ENCODE data around the gene PDCL3. TPM values are rescaled to one million over a fixed set of nuclear protein-coding genes. Genes with fewer than 3 reads are reported as not detected.

PDCL3 gene
- total and polyA plus RNA-seq, 5 donors from 2014 or later: 45.2 to 62.5 (median 55.5) TPM

- H3K4me3 Mint-ChIP-seq: no peak overlapping the region
- DNase-seq: no peak
Measured at GRCh38 chr2:100603948-100604633, 41.3 kb downstream of the PDCL3 start.

DNA sequence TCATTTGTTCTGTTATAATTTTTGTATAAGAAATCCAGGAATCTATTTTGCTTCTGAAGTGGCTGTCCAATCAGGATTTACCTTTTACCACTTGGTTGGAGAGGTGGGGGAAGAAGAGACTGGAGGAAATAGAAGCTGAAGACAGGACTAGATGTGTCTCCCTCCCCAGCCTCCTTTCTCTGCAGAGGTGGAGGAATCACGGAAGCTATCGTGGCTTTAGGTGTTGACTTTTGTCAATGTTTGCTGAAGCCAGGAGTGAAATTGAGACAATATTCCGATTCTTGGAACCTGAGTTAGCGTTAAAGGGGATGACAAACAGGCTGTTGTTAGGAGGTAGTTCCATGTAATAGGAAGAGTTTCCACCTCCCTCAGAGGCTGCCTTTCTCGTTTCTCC lies 43.5 kb downstream of the PDCL3 start:
- no peak overlapping the region for H3K4me3 Mint-ChIP-seq
- H3K27me3 Mint-ChIP-seq: peaks cover 16% of the 10 kb centered on the region
- no peak overlapping the region for H3K4me3 ChIP-seq (ENCODE audit: low read depth, low read length)
- peaks cover 9% of the 10 kb centered on the region for H3K4me1 ChIP-seq (ENCODE audit: control insufficient read depth, insufficient read depth, low read length, poor library complexity, severe bottlenecking)
- DNase-seq (no peak), ATAC-seq (ENCODE audit: low read depth in 2 of 2) (no peak)
- H3K9me3 ChIP-seq (ENCODE audit: control insufficient read depth in 2 of 2, low read length in 2 of 2): no peaks in the 10 kb centered on the region
- H3K27ac Mint-ChIP-seq: peak overlapping the region in 1 of 3 donors; percentile 13
- peaks cover 1% of the 10 kb centered on the region for H3K27me3 ChIP-seq (ENCODE audit: control insufficient read depth, insufficient read depth, low read length)
- peaks cover 0 to 8% (median 4%) of the 10 kb centered on the region in 4 donors for H3K4me1 Mint-ChIP-seq
- no peak overlapping the region for H3K27ac ChIP-seq (ENCODE audit: insufficient read depth, low read length, poor library complexity, severe bottlenecking)
- no peaks in the 10 kb centered on the region for H3K36me3 Mint-ChIP-seq
- H3K9me3 Mint-ChIP-seq: no peaks in the 10 kb centered on the region
- no peaks in the 10 kb centered on the region for H3K36me3 ChIP-seq (ENCODE audit: control insufficient read depth, insufficient read depth, low read length)

More at GRCh38 chr2:100603948-100604633, 41.3 kb downstream of the PDCL3 start:
- peaks cover 9% of the 10 kb centered on the region for H3K27me3 Mint-ChIP-seq
- H3K27ac Mint-ChIP-seq: no peak overlapping the region
- H3K4me1 Mint-ChIP-seq: peaks cover 0 to 8% (median 4%) of the 10 kb centered on the region in 4 donors
- ATAC-seq (ENCODE audit: low read depth in 2 of 2): no peak
- H3K36me3 ChIP-seq (ENCODE audit: control insufficient read depth, insufficient read depth, low read length): no peaks in the 10 kb centered on the region
- no peaks in the 10 kb centered on the region for H3K36me3 Mint-ChIP-seq
- H3K4me1 ChIP-seq (ENCODE audit: control insufficient read depth, insufficient read depth, low read length, poor library complexity, severe bottlenecking): peaks cover 9% of the 10 kb centered on the region
- no peaks in the 10 kb centered on the region for H3K27me3 ChIP-seq (ENCODE audit: control insufficient read depth, insufficient read depth, low read length)
- H3K27ac ChIP-seq (ENCODE audit: insufficient read depth, low read length, poor library complexity, severe bottlenecking): no peak overlapping the region
- H3K4me3 ChIP-seq (ENCODE audit: low read depth, low read length): no peak overlapping the region
- H3K9me3 Mint-ChIP-seq: no peaks in the 10 kb centered on the region
- no peaks in the 10 kb centered on the region for H3K9me3 ChIP-seq (ENCODE audit: control insufficient read depth in 2 of 2, low read length in 2 of 2)

DNA sequence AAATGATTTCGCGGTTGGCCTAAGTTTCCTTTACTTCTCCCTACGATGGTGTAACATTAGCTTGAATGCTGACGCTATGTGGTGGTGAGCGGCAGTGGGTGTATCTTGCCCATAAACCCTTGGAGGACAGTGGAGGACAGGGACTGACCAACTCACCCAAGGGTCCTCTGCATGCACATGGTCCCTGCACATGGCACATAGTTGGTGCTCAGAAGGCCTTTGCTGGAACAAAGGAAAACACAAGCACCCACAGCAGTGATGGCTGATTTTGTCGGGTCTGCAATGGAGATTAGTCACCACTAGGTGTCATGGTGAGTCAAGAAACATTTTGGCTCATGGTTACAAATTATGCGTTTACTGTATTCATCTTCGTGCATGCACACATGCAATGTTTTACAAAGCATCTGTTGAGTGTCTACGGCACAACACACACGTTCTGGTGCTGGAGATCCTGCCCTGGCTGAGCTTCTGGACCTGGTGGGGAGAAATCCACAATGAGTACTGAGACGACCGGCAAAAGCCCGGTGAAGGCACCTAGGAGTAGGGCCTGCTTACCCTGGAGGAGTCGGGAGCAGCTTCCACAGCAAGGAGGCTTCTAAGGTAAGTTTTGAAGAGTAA lies 44.0 kb downstream of the PDCL3 start:
- Mint-ChIP-seq H3K4me3 (no peak overlapping the region), H3K9me3 (no peaks in the 10 kb centered on the region), H3K27ac (peak overlapping the region in 2 of 3 donors; percentile 13 to 87), H3K36me3 (no peaks in the 10 kb centered on the region), H3K27me3 (peaks cover 12% of the 10 kb centered on the region), H3K4me1 (peaks cover 0 to 6% (median 2%) of the 10 kb centered on the region in 4 donors)
- Histone ChIP-seq H3K27me3 (ENCODE audit: control insufficient read depth, insufficient read depth, low read length) (peaks cover 1% of the 10 kb centered on the region), H3K9me3 (ENCODE audit: control insufficient read depth in 2 of 2, low read length in 2 of 2) (no peaks in the 10 kb centered on the region), H3K4me3 (ENCODE audit: low read depth, low read length) (no peak overlapping the region), H3K36me3 (ENCODE audit: control insufficient read depth, insufficient read depth, low read length) (no peaks in the 10 kb centered on the region), H3K27ac (ENCODE audit: insufficient read depth, low read length, poor library complexity, severe bottlenecking) (no peak overlapping the region), H3K4me1 (ENCODE audit: control insufficient read depth, insufficient read depth, low read length, poor library complexity, severe bottlenecking) (peaks cover 4% of the 10 kb centered on the region)
- ATAC-seq (ENCODE audit: low read depth in 2 of 2) (peak; percentile 42 to 47), DNase-seq (peak in 2 of 3 donors; percentile 41 to 57)

DNA sequence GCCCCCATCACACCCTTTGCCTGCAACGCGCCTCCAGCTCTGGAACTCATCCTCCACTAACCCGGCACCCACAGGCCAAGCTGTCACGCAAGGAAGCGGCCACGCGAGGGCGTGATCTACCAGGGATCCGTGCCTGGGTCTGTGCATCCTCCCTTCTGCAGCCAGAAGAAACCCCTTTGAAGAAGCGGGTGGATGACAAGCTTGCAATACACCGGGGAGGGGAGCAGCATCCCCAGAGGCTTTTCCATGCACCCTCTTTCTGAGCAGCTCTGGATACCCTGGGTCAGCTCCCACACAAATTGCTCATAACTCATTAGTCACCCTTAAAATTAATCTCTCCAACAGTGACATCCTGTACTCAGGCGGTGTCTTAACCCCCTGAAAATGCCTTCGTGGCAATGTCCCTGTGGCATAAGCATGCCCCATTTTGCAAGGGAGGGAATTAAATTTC lies 47.6 kb downstream of the PDCL3 start:
- H3K4me1 Mint-ChIP-seq: peaks cover 0 to 6% (median 2%) of the 10 kb centered on the region in 4 donors
- H3K4me3 ChIP-seq (ENCODE audit: low read depth, low read length): no peak overlapping the region
- H3K9me3 ChIP-seq (ENCODE audit: control insufficient read depth in 2 of 2, low read length in 2 of 2): no peaks in the 10 kb centered on the region
- peaks cover 0 to 1% (median 0%) of the 10 kb centered on the region in 7 donors for H3K9me3 Mint-ChIP-seq
- H3K27ac Mint-ChIP-seq: no peak overlapping the region
- peaks cover 12% of the 10 kb centered on the region for H3K27me3 Mint-ChIP-seq
- no peaks in the 10 kb centered on the region for H3K36me3 ChIP-seq (ENCODE audit: control insufficient read depth, insufficient read depth, low read length)
- H3K27me3 ChIP-seq (ENCODE audit: control insufficient read depth, insufficient read depth, low read length): peaks cover 1% of the 10 kb centered on the region
- H3K27ac ChIP-seq (ENCODE audit: insufficient read depth, low read length, poor library complexity, severe bottlenecking): no peak overlapping the region
- H3K4me1 ChIP-seq (ENCODE audit: control insufficient read depth, insufficient read depth, low read length, poor library complexity, severe bottlenecking): no peaks in the 10 kb centered on the region
- no peak overlapping the region for H3K4me3 Mint-ChIP-seq
- DNase-seq (peak; percentile 43 to 71 (median 71)), ATAC-seq (ENCODE audit: low read depth in 2 of 2) (peak; percentile 82)
- H3K36me3 Mint-ChIP-seq: no peaks in the 10 kb centered on the region

DNA sequence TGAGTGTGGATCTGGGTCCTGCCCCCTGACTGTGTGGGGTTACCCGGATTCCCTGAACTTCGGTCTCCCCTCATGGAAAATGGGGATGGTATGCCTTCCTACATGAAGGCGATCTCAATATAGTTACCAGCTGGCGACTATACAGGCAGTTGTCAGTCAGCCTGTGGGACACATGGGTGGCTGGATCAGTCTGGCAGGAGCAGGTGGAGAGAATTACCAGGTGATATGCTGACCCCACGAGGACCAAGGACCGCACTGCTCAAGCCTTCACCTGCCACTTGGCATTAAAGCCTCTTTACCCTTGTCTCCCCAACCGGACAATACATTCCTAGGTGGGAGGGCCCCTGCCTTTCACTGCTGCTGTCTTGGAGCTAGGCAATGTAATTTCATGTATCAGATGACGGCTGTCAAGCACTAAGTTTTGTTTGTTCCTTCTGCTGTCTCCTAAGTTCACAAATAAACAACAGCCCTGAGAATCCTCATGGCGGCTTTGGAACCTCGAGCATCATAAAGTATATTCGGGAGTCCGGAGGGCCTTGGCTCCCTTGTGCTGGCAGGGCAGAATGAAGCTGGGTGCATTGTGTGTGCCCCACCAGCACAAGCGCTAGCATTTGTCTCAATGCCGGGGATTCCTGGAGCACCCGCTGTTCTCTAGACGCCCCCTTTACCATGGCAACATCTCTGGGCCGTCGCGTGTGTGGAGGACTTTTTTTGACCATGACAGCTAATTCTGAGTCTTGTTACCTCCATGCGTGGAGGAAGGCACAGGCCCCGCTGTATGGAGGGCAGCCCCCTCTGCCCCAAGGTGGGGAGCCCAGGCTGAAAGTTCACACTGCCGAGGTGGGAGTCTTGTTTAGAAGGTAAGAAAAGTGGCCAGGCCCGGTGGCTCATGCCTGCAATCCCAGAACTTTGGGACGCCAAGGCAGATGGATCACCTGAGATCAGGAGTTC lies 48.6 kb downstream of the PDCL3 start:
- ATAC-seq (ENCODE audit: low read depth in 2 of 2) (no peak), DNase-seq (no peak)
- Histone ChIP-seq H3K9me3 (ENCODE audit: control insufficient read depth in 2 of 2, low read length in 2 of 2) (no peaks in the 10 kb centered on the region), H3K36me3 (ENCODE audit: control insufficient read depth, insufficient read depth, low read length) (no peaks in the 10 kb centered on the region), H3K27me3 (ENCODE audit: control insufficient read depth, insufficient read depth, low read length) (peaks cover 1% of the 10 kb centered on the region), H3K4me1 (ENCODE audit: control insufficient read depth, insufficient read depth, low read length, poor library complexity, severe bottlenecking) (no peaks in the 10 kb centered on the region), H3K27ac (ENCODE audit: insufficient read depth, low read length, poor library complexity, severe bottlenecking) (no peak overlapping the region), H3K4me3 (ENCODE audit: low read depth, low read length) (no peak overlapping the region)
- Mint-ChIP-seq H3K36me3 (no peaks in the 10 kb centered on the region), H3K9me3 (peaks cover 0 to 1% (median 0%) of the 10 kb centered on the region in 7 donors), H3K27ac (peak overlapping the region in 1 of 3 donors; percentile 38), H3K4me3 (no peak overlapping the region), H3K4me1 (peaks cover 0 to 6% (median 2%) of the 10 kb centered on the region in 4 donors), H3K27me3 (peaks cover 8% of the 10 kb centered on the region)

GRCh38 chr2:100612388-100613000 lies 49.7 kb downstream of the PDCL3 start:
- Histone ChIP-seq H3K9me3 (ENCODE audit: control insufficient read depth in 2 of 2, low read length in 2 of 2) (no peaks in the 10 kb centered on the region), H3K4me3 (ENCODE audit: low read depth, low read length) (no peak overlapping the region), H3K27ac (ENCODE audit: insufficient read depth, low read length, poor library complexity, severe bottlenecking) (no peak overlapping the region), H3K27me3 (ENCODE audit: control insufficient read depth, insufficient read depth, low read length) (peaks cover 1% of the 10 kb centered on the region), H3K36me3 (ENCODE audit: control insufficient read depth, insufficient read depth, low read length) (no peaks in the 10 kb centered on the region), H3K4me1 (ENCODE audit: control insufficient read depth, insufficient read depth, low read length, poor library complexity, severe bottlenecking) (no peaks in the 10 kb centered on the region)
- Mint-ChIP-seq H3K36me3 (no peaks in the 10 kb centered on the region), H3K27me3 (peaks cover 12% of the 10 kb centered on the region), H3K27ac (no peak overlapping the region), H3K4me3 (no peak overlapping the region), H3K9me3 (peaks cover 0 to 1% (median 0%) of the 10 kb centered on the region in 7 donors), H3K4me1 (no peaks in the 10 kb centered on the region)
- ATAC-seq (ENCODE audit: low read depth in 2 of 2) (no peak), DNase-seq (no peak)

GRCh38 chr2:100613719-100614118 lies 50.9 kb downstream of the PDCL3 start:
- no peaks in the 10 kb centered on the region for H3K36me3 Mint-ChIP-seq

More at GRCh38 chr2:100613719-100614118, 50.9 kb downstream of the PDCL3 start:
- Mint-ChIP-seq H3K27me3 (peaks cover 15% of the 10 kb centered on the region), H3K9me3 (peaks cover 0 to 2% (median 0%) of the 10 kb centered on the region in 7 donors), H3K4me3 (no peak overlapping the region), H3K27ac (no peak overlapping the region), H3K4me1 (peaks cover 0 to 3% (median 0%) of the 10 kb centered on the region in 4 donors)
- DNase-seq: no peak
- peaks cover 1% of the 10 kb centered on the region for H3K27me3 ChIP-seq (ENCODE audit: control insufficient read depth, insufficient read depth, low read length)
- no peak overlapping the region for H3K27ac ChIP-seq (ENCODE audit: insufficient read depth, low read length, poor library complexity, severe bottlenecking)
- no peaks in the 10 kb centered on the region for H3K4me1 ChIP-seq (ENCODE audit: control insufficient read depth, insufficient read depth, low read length, poor library complexity, severe bottlenecking)
- no peaks in the 10 kb centered on the region for H3K36me3 ChIP-seq (ENCODE audit: control insufficient read depth, insufficient read depth, low read length)
- no peaks in the 10 kb centered on the region for H3K9me3 ChIP-seq (ENCODE audit: control insufficient read depth in 2 of 2, low read length in 2 of 2)
- ATAC-seq (ENCODE audit: low read depth in 2 of 2): no peak
- H3K4me3 ChIP-seq (ENCODE audit: low read depth, low read length): no peak overlapping the region
